ENCODE results near the gene LHPP.

Gene LHPP

GRCh38 chr10:124596116-124596785 lies 134.6 kb downstream of the LHPP start:
- Histone ChIP-seq H3K36me3 (ENCODE audit: control insufficient read depth, low read length) (no peaks in the 10 kb centered on the region), H3K9me2 (replicated peaks; ENCODE audit: control insufficient read depth, low read length) (no peaks in the 10 kb centered on the region), H3K27ac (ENCODE audit: low read depth, low read length) (no peak overlapping the region), H3K4me1 (ENCODE audit: control insufficient read depth, low read length) (peaks cover 20% of the 10 kb centered on the region), H4K20me1 (ENCODE audit: control insufficient read depth, insufficient read depth, low read depth, low read length) (no peaks in the 10 kb centered on the region), H3F3A (ENCODE audit: control insufficient read depth, insufficient read depth) (no peaks in the 10 kb centered on the region), H3K9me3 (ENCODE audit: control insufficient read depth, insufficient read depth, low read length) (no peaks in the 10 kb centered on the region), H3K4me2 (ENCODE audit: low read length) (no peak overlapping the region), H3K27me3 (ENCODE audit: control insufficient read depth, low read length) (no peaks in the 10 kb centered on the region), H3K4me3 (ENCODE audit: low read length) (no peak overlapping the region), H3K79me2 (ENCODE audit: control insufficient read depth, low read length) (no peaks in the 10 kb centered on the region)
- no peak for TF ChIP-seq EZH2phosphoT487 (IDR thresholded peaks at IDR 0.05; ENCODE audit: borderline replicate concordance, low read length)
- TF ChIP-seq, protein P1, sequence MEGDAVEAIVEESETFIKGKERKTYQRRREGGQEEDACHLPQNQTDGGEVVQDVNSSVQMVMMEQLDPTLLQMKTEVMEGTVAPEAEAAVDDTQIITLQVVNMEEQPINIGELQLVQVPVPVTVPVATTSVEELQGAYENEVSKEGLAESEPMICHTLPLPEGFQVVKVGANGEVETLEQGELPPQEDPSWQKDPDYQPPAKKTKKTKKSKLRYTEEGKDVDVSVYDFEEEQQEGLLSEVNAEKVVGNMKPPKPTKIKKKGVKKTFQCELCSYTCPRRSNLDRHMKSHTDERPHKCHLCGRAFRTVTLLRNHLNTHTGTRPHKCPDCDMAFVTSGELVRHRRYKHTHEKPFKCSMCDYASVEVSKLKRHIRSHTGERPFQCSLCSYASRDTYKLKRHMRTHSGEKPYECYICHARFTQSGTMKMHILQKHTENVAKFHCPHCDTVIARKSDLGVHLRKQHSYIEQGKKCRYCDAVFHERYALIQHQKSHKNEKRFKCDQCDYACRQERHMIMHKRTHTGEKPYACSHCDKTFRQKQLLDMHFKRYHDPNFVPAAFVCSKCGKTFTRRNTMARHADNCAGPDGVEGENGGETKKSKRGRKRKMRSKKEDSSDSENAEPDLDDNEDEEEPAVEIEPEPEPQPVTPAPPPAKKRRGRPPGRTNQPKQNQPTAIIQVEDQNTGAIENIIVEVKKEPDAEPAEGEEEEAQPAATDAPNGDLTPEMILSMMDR (IDR thresholded peaks at IDR 0.05; ENCODE audit: low read depth, low read length, poor library complexity, severe bottlenecking) = no peak

DNA sequence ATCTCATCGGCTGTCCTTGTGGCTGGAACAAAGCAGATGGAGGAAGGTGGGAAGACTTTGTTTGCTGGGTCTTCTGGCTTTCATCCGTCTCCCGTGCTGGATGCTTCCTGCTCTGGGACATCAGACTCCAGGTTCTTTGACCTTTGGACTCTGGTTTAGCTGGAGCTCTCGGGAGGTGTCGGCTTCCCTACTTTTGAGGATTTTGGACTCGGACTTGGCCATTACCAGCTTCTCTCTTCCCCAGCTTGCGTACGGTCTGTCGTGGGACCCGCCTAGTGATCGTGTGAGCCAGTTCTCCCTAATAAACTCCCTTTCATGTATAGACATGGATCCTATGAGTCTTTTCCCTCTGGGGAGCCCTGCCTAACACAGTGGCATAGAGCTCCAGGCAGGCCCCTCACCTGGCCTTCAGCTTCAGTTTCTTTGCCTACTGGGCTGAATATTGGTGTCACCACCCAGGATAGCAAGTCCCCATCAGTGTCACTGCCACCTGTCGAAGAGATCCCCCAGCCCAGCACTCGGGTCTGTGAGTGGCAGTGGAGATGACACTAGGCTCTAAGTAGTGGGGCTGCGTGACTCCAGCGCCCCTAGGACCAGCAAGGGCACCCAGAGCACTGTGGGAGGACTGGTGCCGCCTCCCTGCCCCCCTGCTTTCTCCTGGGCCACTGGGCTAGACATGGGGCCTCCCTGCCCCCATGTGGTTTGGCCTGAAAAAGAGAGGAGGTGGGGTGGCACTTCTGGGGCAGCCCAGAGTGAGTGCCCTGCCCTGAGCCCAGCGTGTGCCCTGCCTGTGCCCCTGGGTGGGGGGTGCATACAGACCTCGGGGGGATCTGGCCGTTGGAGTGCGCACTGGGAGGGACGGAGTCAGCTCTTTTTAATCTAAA lies 135.6 kb downstream of the LHPP start:
- Histone ChIP-seq H3K79me2 (ENCODE audit: control insufficient read depth, low read length) (no peaks in the 10 kb centered on the region), H3K4me1 (ENCODE audit: control insufficient read depth, low read length) (peaks cover 30% of the 10 kb centered on the region), H3K4me3 (ENCODE audit: low read length) (no peak overlapping the region), H4K20me1 (ENCODE audit: control insufficient read depth, insufficient read depth, low read depth, low read length) (no peaks in the 10 kb centered on the region), H3K9me2 (replicated peaks; ENCODE audit: control insufficient read depth, low read length) (no peaks in the 10 kb centered on the region), H3K27ac (ENCODE audit: low read depth, low read length) (no peak overlapping the region), H3F3A (ENCODE audit: control insufficient read depth, insufficient read depth) (no peaks in the 10 kb centered on the region), H3K36me3 (ENCODE audit: control insufficient read depth, low read length) (no peaks in the 10 kb centered on the region), H3K9me3 (ENCODE audit: control insufficient read depth, insufficient read depth, low read length) (no peaks in the 10 kb centered on the region), H3K27me3 (ENCODE audit: control insufficient read depth, low read length) (no peaks in the 10 kb centered on the region), H3K4me2 (ENCODE audit: low read length) (no peak overlapping the region)
- TF ChIP-seq EZH2phosphoT487 (IDR thresholded peaks at IDR 0.05; ENCODE audit: borderline replicate concordance, low read length) = no peak
- TF ChIP-seq, protein P1 (IDR thresholded peaks at IDR 0.05; ENCODE audit: low read depth, low read length, poor library complexity, severe bottlenecking) = no peak

DNA sequence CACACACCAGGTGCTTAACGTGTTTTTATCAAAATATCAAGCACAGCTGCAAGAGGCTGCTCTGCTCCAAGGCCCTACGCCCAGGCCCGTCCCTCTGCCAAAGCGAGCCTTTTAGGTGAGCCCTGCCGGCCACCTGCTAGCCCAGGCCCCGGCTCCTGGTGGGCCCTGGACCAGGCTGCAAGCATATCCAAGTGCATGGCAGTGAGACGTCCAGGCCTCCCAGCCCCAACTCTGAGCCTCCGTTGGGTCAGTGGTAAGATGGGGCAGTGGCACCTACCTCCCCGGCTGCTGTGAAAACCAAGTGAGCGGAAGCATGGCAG lies 136.2 kb downstream of the LHPP start:
- Histone ChIP-seq H3K9me2 (replicated peaks; ENCODE audit: control insufficient read depth, low read length) (no peaks in the 10 kb centered on the region), H3K4me1 (ENCODE audit: control insufficient read depth, low read length) (peaks cover 36% of the 10 kb centered on the region), H3K36me3 (ENCODE audit: control insufficient read depth, low read length) (no peaks in the 10 kb centered on the region), H3K9me3 (ENCODE audit: control insufficient read depth, insufficient read depth, low read length) (no peaks in the 10 kb centered on the region), H3K27ac (ENCODE audit: low read depth, low read length) (no peak overlapping the region), H4K20me1 (ENCODE audit: control insufficient read depth, insufficient read depth, low read depth, low read length) (no peaks in the 10 kb centered on the region), H3K27me3 (ENCODE audit: control insufficient read depth, low read length) (no peaks in the 10 kb centered on the region), H3K4me3 (ENCODE audit: low read length) (no peak overlapping the region), H3K79me2 (ENCODE audit: control insufficient read depth, low read length) (no peaks in the 10 kb centered on the region), H3K4me2 (ENCODE audit: low read length) (no peak overlapping the region), H3F3A (ENCODE audit: control insufficient read depth, insufficient read depth) (no peaks in the 10 kb centered on the region)
- TF ChIP-seq EZH2phosphoT487 (IDR thresholded peaks at IDR 0.05; ENCODE audit: borderline replicate concordance, low read length) = no peak
- TF ChIP-seq, protein P1 (IDR thresholded peaks at IDR 0.05; ENCODE audit: low read depth, low read length, poor library complexity, severe bottlenecking) = no peak
